HepG2 (cell line): ENCODE measurements around the gene ZNF443. TPM values are rescaled to one million over a fixed set of nuclear protein-coding genes. Genes with fewer than 3 reads are reported as not detected.

ENCODE experiments used
- ADNP ChIP-seq: sonication (generic); formaldehyde crosslinking; IDR thresholded peaks from 2 replicates; pipeline ENCODE4 v1.4.0; 2020; ENCODE audit warnings: missing genetic modification reagents
- ATF7 ChIP-seq, 2 experiments: fragments of 450-650 bp in 1 of 2; sonication (generic) in 1 of 2; formaldehyde crosslinking in 1 of 2; IDR thresholded peaks; 2 replicates each; pipeline versions ENCODE4 v1.4.0 to v1.6.1; 2016 to 2020; ENCODE audit warnings: antibody characterized with exemption in 1 of 2, mild to moderate bottlenecking in 1 of 2, missing genetic modification reagents in 1 of 2
- E2F1 ChIP-seq: sonication (generic); formaldehyde crosslinking; IDR thresholded peaks from 2 replicates; pipeline ENCODE4 v1.5.0; 2020; ENCODE audit warnings: missing genetic modification reagents
- LCORL ChIP-seq, 2 experiments: fragments of 450-650 bp in 1 of 2; sonication (generic) in 1 of 2; formaldehyde crosslinking in 1 of 2; IDR thresholded peaks; 2 replicates each; pipeline versions ENCODE4 v1.5.0 to v1.6.1; 2017 to 2020; ENCODE audit warnings: antibody characterized with exemption in 1 of 2, missing genetic modification reagents in 1 of 2
- MXI1 ChIP-seq: IDR thresholded peaks from 3 replicates; pipeline ENCODE4 v1.6.1; 2012; ENCODE audit warnings: low read depth, low read length, inconsistent platforms, borderline replicate concordance
- NR3C1 ChIP-seq: sonication (generic); formaldehyde crosslinking; IDR thresholded peaks from 2 replicates; pipeline ENCODE4 v1.4.0; 2020; ENCODE audit warnings: missing genetic modification reagents
- POLR2G ChIP-seq: fragments of 200-400 bp; formaldehyde crosslinking; IDR thresholded peaks from 2 replicates; pipeline ENCODE4 v1.6.1; 2018; ENCODE audit warnings: mild to moderate bottlenecking, low read depth, low read length, moderate library complexity
- PRPF4 ChIP-seq: fragments of 200-400 bp; formaldehyde crosslinking; IDR thresholded peaks from 2 replicates; pipeline ENCODE4 v1.6.1; 2016; ENCODE audit warnings: low read length, low read depth; ENCODE audit not compliant: poor library complexity, severe bottlenecking
- RAD51 ChIP-seq: fragments of 450-650 bp; IDR thresholded peaks from 2 replicates; pipeline ENCODE4 v1.6.1; 2016; ENCODE audit warnings: borderline replicate concordance
- RBM39 ChIP-seq: fragments of 200-400 bp; formaldehyde crosslinking; IDR thresholded peaks from one replicate; pipeline ENCODE4 v1.6.1; 2018; ENCODE audit warnings: antibody characterized with exemption, mild to moderate bottlenecking, low read depth, low read length; ENCODE audit not compliant: poor library complexity, severe bottlenecking
- RFX3 ChIP-seq: IDR thresholded peaks from 2 replicates; pipeline ENCODE4 v1.6.1; 2016; ENCODE audit warnings: missing biosample characterization, missing genetic modification reagents
- SALL2 ChIP-seq: sonication (generic); formaldehyde crosslinking; IDR thresholded peaks from 2 replicates; pipeline ENCODE4 v1.8.1; 2023; ENCODE audit warnings: mild to moderate bottlenecking, missing genetic modification reagents, inconsistent platforms
- SP5 ChIP-seq: IDR thresholded peaks from 2 replicates; pipeline ENCODE4 v1.6.1; 2016; ENCODE audit warnings: low read depth, borderline replicate concordance
- ZNF12 ChIP-seq: sonication (generic); formaldehyde crosslinking; IDR thresholded peaks from 2 replicates; pipeline ENCODE4 v1.5.0; 2020; ENCODE audit warnings: missing genetic modification reagents
- ZNF292 ChIP-seq: sonication (generic); formaldehyde crosslinking; IDR thresholded peaks from 2 replicates; pipeline ENCODE4 v1.8.1; 2022; ENCODE audit warnings: mild to moderate bottlenecking, low read depth, missing genetic modification reagents, borderline replicate concordance
- ZNF510 ChIP-seq: sonication (generic); formaldehyde crosslinking; IDR thresholded peaks from 2 replicates; pipeline ENCODE4 v1.4.0; 2020; ENCODE audit warnings: low read depth, mild to moderate bottlenecking, missing genetic modification reagents
- ZNF580 ChIP-seq: IDR thresholded peaks from 2 replicates; pipeline ENCODE4 v1.6.1; 2016; ENCODE audit warnings: low read depth, borderline replicate concordance
- polyA plus RNA-seq, 8 experiments: library from polyadenylated mRNA; depleted of rRNA in 3 of 8; stranded (reverse) in 7 of 8; unstranded in 1 of 8; fragments of >200 nt; fragmentation: Illumina TruSeq in 4 of 8; extraction: Trizol in 4 of 8; gene quantifications; 2 replicates each; pipeline versions ENCODE4 v1.2.1 to v1.2.3, GENCODE V29; 2011 to 2016; ENCODE audit warnings: low read depth in 4 of 8, missing spikeins in 1 of 8, mixed read lengths in 1 of 8; ENCODE audit not compliant: insufficient read depth in 1 of 8
- total RNA-seq, 5 experiments: library from RNA; depleted of rRNA; stranded (reverse); fragments of >200 nt; fragmentation: Illumina TruSeq; extraction: Trizol; gene quantifications; 2 replicates each; pipeline ENCODE4 v1.2.3, GENCODE V29; 2016; ENCODE audit warnings: low read depth in 1 of 5
- TF ChIP-seq, protein P1 (sequence below): sonication (generic); formaldehyde crosslinking; conservative IDR thresholded peaks from 2 replicates; pipeline ENCODE4 v1.4.0; 2020; ENCODE audit warnings: mild to moderate bottlenecking, missing genetic modification reagents, moderate library complexity
- TF ChIP-seq, protein P2 (sequence below): sonication (generic); formaldehyde crosslinking; IDR thresholded peaks from 2 replicates; pipeline ENCODE4 v1.5.0; 2020; ENCODE audit warnings: mild to moderate bottlenecking, missing genetic modification reagents
- TF ChIP-seq, protein P3 (sequence below): sonication (generic); formaldehyde crosslinking; IDR thresholded peaks from 2 replicates; pipeline ENCODE4 v1.5.1; 2020; ENCODE audit warnings: missing genetic modification reagents, mild to moderate bottlenecking, borderline replicate concordance

Gene ZNF443
- total and polyA plus RNA-seq, 2 of the 13 experiments (the other 11 are each of a cell fraction or from before 2014, with no cell fraction given), result 3.6 to 19.0 TPM

GRCh38 chr19:12400633-12401502 is 40.0 kb downstream of the ZNF443 start, which contains the start of gene ZNF799 (continued):
- TF ChIP-seq, protein P1, sequence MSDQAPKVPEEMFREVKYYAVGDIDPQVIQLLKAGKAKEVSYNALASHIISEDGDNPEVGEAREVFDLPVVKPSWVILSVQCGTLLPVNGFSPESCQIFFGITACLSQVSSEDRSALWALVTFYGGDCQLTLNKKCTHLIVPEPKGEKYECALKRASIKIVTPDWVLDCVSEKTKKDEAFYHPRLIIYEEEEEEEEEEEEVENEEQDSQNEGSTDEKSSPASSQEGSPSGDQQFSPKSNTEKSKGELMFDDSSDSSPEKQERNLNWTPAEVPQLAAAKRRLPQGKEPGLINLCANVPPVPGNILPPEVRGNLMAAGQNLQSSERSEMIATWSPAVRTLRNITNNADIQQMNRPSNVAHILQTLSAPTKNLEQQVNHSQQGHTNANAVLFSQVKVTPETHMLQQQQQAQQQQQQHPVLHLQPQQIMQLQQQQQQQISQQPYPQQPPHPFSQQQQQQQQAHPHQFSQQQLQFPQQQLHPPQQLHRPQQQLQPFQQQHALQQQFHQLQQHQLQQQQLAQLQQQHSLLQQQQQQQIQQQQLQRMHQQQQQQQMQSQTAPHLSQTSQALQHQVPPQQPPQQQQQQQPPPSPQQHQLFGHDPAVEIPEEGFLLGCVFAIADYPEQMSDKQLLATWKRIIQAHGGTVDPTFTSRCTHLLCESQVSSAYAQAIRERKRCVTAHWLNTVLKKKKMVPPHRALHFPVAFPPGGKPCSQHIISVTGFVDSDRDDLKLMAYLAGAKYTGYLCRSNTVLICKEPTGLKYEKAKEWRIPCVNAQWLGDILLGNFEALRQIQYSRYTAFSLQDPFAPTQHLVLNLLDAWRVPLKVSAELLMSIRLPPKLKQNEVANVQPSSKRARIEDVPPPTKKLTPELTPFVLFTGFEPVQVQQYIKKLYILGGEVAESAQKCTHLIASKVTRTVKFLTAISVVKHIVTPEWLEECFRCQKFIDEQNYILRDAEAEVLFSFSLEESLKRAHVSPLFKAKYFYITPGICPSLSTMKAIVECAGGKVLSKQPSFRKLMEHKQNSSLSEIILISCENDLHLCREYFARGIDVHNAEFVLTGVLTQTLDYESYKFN, result peak; percentile 87
- no peak for TF ChIP-seq ATF7 (IDR thresholded peaks at IDR 0.05)
- no peak for TF ChIP-seq ATF7 (CRISPR knock-in tag; IDR thresholded peaks at IDR 0.05)
- TF ChIP-seq POLR2G, result peak; percentile 72
- TF ChIP-seq ZNF580 (CRISPR knock-in tag), result peak; percentile 80; the same call in 1 of the 2 replicates
- TF ChIP-seq, protein P2, sequence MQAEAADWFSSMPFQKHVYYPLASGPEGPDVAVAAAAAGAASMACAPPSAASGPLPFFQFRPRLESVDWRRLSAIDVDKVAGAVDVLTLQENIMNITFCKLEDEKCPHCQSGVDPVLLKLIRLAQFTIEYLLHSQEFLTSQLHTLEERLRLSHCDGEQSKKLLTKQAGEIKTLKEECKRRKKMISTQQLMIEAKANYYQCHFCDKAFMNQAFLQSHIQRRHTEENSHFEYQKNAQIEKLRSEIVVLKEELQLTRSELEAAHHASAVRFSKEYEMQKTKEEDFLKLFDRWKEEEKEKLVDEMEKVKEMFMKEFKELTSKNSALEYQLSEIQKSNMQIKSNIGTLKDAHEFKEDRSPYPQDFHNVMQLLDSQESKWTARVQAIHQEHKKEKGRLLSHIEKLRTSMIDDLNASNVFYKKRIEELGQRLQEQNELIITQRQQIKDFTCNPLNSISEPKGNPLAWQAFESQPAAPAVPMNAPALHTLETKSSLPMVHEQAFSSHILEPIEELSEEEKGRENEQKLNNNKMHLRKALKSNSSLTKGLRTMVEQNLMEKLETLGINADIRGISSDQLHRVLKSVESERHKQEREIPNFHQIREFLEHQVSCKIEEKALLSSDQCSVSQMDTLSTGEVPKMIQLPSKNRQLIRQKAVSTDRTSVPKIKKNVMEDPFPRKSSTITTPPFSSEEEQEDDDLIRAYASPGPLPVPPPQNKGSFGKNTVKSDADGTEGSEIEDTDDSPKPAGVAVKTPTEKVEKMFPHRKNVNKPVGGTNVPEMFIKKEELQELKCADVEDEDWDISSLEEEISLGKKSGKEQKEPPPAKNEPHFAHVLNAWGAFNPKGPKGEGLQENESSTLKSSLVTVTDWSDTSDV (CRISPR knock-in tag), result no peak
- no peak; the same call in 1 of the 2 replicates for TF ChIP-seq ZNF12 (CRISPR knock-in tag)
- peak; percentile 79 for TF ChIP-seq ZNF292 (CRISPR knock-in tag)
- TF ChIP-seq, protein P3, sequence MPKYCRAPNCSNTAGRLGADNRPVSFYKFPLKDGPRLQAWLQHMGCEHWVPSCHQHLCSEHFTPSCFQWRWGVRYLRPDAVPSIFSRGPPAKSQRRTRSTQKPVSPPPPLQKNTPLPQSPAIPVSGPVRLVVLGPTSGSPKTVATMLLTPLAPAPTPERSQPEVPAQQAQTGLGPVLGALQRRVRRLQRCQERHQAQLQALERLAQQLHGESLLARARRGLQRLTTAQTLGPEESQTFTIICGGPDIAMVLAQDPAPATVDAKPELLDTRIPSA (CRISPR knock-in tag), result 0 out of 2 replicates have a peak, but pooled peaks have one; percentile 55
- no peak for TF ChIP-seq SALL2 (CRISPR knock-in tag)
- TF ChIP-seq ADNP (CRISPR knock-in tag), result no peak
- no peak for TF ChIP-seq RAD51
- TF ChIP-seq LCORL (IDR thresholded peaks at IDR 0.05), result no peak
- TF ChIP-seq LCORL (CRISPR knock-in tag; IDR thresholded peaks at IDR 0.05), result peak; percentile 23; the same call in 1 of the 2 replicates
- TF ChIP-seq PRPF4, result no peak
- peak; percentile 91 for TF ChIP-seq MXI1
- TF ChIP-seq RFX3 (CRISPR knock-in tag), result no peak
- no peak for TF ChIP-seq ZNF510
- TF ChIP-seq NR3C1, result no peak
- TF ChIP-seq SP5 (CRISPR knock-in tag), result peak; percentile 83
- TF ChIP-seq RBM39, result no peak
- peak; percentile 40; the same call in 1 of the 2 replicates for TF ChIP-seq E2F1
